Measurements from ENCODE around the gene AKR1B1. TPM values are rescaled to one million over a fixed set of nuclear protein-coding genes. Genes with fewer than 3 reads are reported as not detected.

The AKR1B1 gene
- total RNA-seq, 1 donor from 2014 or later = 102 TPM

GRCh38 chr7:134450294-134451000 lies 8.5 kb downstream of the AKR1B1 start:
- Mint-ChIP-seq H3K36me3 (ENCODE audit: low read depth) (peaks cover 43% of the 10 kb centered on the region), H3K27me3 (ENCODE audit: low read depth) (no peaks in the 10 kb centered on the region), H3K4me1 (ENCODE audit: low read depth) (peaks cover 18% of the 10 kb centered on the region), H3K27ac (no peak overlapping the region), H3K9me3 (no peaks in the 10 kb centered on the region), H3K4me3 (ENCODE audit: low read depth) (no peak overlapping the region)
- no peak for DNase-seq (ENCODE audit: low spot score)
- intact Hi-C loops (cut with micrococcal nuclease) = loop anchor here (10.0 kb wide), 3 partner anchors 956 to 1524 kb away; partner anchors contain the start of genes MTPN and STMP1

GRCh38 chr7:134449680-134450079 lies 9.2 kb downstream of the AKR1B1 start:
- Mint-ChIP-seq H3K4me1 (ENCODE audit: low read depth) (peaks cover 13% of the 10 kb centered on the region), H3K9me3 (no peaks in the 10 kb centered on the region), H3K27me3 (ENCODE audit: low read depth) (no peaks in the 10 kb centered on the region), H3K36me3 (ENCODE audit: low read depth) (peaks cover 50% of the 10 kb centered on the region), H3K4me3 (ENCODE audit: low read depth) (no peak overlapping the region), H3K27ac (no peak overlapping the region)
- DNase-seq (ENCODE audit: low spot score) = no peak
- intact Hi-C loops (cut with micrococcal nuclease) = loop anchor here (10.0 kb wide), 3 partner anchors 955 to 1525 kb away; partner anchors contain the start of genes MTPN and STMP1

- intact Hi-C loops (cut with micrococcal nuclease) = no loop called here
- peaks cover 55% of the 10 kb centered on the region for H3K36me3 Mint-ChIP-seq (ENCODE audit: low read depth)
- no peaks in the 10 kb centered on the region for H3K9me3 Mint-ChIP-seq
- H3K4me1 Mint-ChIP-seq (ENCODE audit: low read depth) = peaks cover 2% of the 10 kb centered on the region
- H3K27ac Mint-ChIP-seq = peak overlapping the region; percentile 40
- DNase-seq (ENCODE audit: low spot score) = no peak
- no peaks in the 10 kb centered on the region for H3K27me3 Mint-ChIP-seq (ENCODE audit: low read depth)
- H3K4me3 Mint-ChIP-seq (ENCODE audit: low read depth) = no peak overlapping the region
These were observed 10.3 kb downstream of the AKR1B1 start for GRCh38 chr7:134448356-134449229.

GRCh38 chr7:134447383-134447782 lies 11.5 kb downstream of the AKR1B1 start:
- intact Hi-C loops (cut with micrococcal nuclease) = no loop called here
- Mint-ChIP-seq H3K9me3 (no peaks in the 10 kb centered on the region), H3K4me3 (ENCODE audit: low read depth) (no peak overlapping the region), H3K4me1 (ENCODE audit: low read depth) (no peaks in the 10 kb centered on the region), H3K27ac (no peak overlapping the region), H3K36me3 (ENCODE audit: low read depth) (peaks cover 65% of the 10 kb centered on the region), H3K27me3 (ENCODE audit: low read depth) (no peaks in the 10 kb centered on the region)
- DNase-seq (ENCODE audit: low spot score) = no peak

GRCh38 chr7:134446923-134447322 lies 12.0 kb downstream of the AKR1B1 start:
- H3K36me3 Mint-ChIP-seq (ENCODE audit: low read depth) = peaks cover 68% of the 10 kb centered on the region

GRCh38 chr7:134446446-134446845 lies 12.5 kb downstream of the AKR1B1 start:
- Mint-ChIP-seq H3K36me3 (ENCODE audit: low read depth) (peaks cover 68% of the 10 kb centered on the region), H3K27me3 (ENCODE audit: low read depth) (no peaks in the 10 kb centered on the region), H3K4me3 (ENCODE audit: low read depth) (no peak overlapping the region), H3K9me3 (no peaks in the 10 kb centered on the region), H3K27ac (no peak overlapping the region), H3K4me1 (ENCODE audit: low read depth) (no peaks in the 10 kb centered on the region)
- intact Hi-C loops (cut with micrococcal nuclease) = no loop called here
- no peak for DNase-seq (ENCODE audit: low spot score)

More at GRCh38 chr7:134446923-134447322, 12.0 kb downstream of the AKR1B1 start:
- no peak overlapping the region for H3K4me3 Mint-ChIP-seq (ENCODE audit: low read depth)
- intact Hi-C loops (cut with micrococcal nuclease) = no loop called here
- H3K27me3 Mint-ChIP-seq (ENCODE audit: low read depth) = no peaks in the 10 kb centered on the region
- no peak overlapping the region for H3K27ac Mint-ChIP-seq
- H3K9me3 Mint-ChIP-seq = no peaks in the 10 kb centered on the region
- no peak for DNase-seq (ENCODE audit: low spot score)
- H3K4me1 Mint-ChIP-seq (ENCODE audit: low read depth) = no peaks in the 10 kb centered on the region

- no peak overlapping the region for H3K4me3 Mint-ChIP-seq (ENCODE audit: low read depth)
- no peaks in the 10 kb centered on the region for H3K9me3 Mint-ChIP-seq
- H3K36me3 Mint-ChIP-seq (ENCODE audit: low read depth) = peaks cover 74% of the 10 kb centered on the region
- DNase-seq (ENCODE audit: low spot score) = no peak
- intact Hi-C loops (cut with micrococcal nuclease) = no loop called here
- H3K27me3 Mint-ChIP-seq (ENCODE audit: low read depth) = no peaks in the 10 kb centered on the region
- H3K4me1 Mint-ChIP-seq (ENCODE audit: low read depth) = no peaks in the 10 kb centered on the region
- H3K27ac Mint-ChIP-seq = no peak overlapping the region
These were observed 14.0 kb downstream of the AKR1B1 start for GRCh38 chr7:134444961-134445315.

- intact Hi-C loops (cut with micrococcal nuclease) = no loop called here
- H3K9me3 Mint-ChIP-seq = no peaks in the 10 kb centered on the region
- DNase-seq (ENCODE audit: low spot score) = no peak
- H3K4me1 Mint-ChIP-seq (ENCODE audit: low read depth) = no peaks in the 10 kb centered on the region
- no peaks in the 10 kb centered on the region for H3K27me3 Mint-ChIP-seq (ENCODE audit: low read depth)
- H3K27ac Mint-ChIP-seq = no peak overlapping the region
- peaks cover 74% of the 10 kb centered on the region for H3K36me3 Mint-ChIP-seq (ENCODE audit: low read depth)
- no peak overlapping the region for H3K4me3 Mint-ChIP-seq (ENCODE audit: low read depth)
These were observed 14.5 kb downstream of the AKR1B1 start for GRCh38 chr7:134444198-134444960.

GRCh38 chr7:134443396-134444070 lies 15.4 kb downstream of the AKR1B1 start:
- DNase-seq (ENCODE audit: low spot score) = no peak
- H3K27ac Mint-ChIP-seq = no peak overlapping the region
- intact Hi-C loops (cut with micrococcal nuclease) = no loop called here
- H3K36me3 Mint-ChIP-seq (ENCODE audit: low read depth) = peaks cover 65% of the 10 kb centered on the region
- no peaks in the 10 kb centered on the region for H3K27me3 Mint-ChIP-seq (ENCODE audit: low read depth)
- no peaks in the 10 kb centered on the region for H3K4me1 Mint-ChIP-seq (ENCODE audit: low read depth)
- no peak overlapping the region for H3K4me3 Mint-ChIP-seq (ENCODE audit: low read depth)
- no peaks in the 10 kb centered on the region for H3K9me3 Mint-ChIP-seq

GRCh38 chr7:134442441-134443220 lies 16.3 kb downstream of the AKR1B1 start:
- H3K9me3 Mint-ChIP-seq = no peaks in the 10 kb centered on the region
- intact Hi-C loops (cut with micrococcal nuclease) = no loop called here
- no peak overlapping the region for H3K4me3 Mint-ChIP-seq (ENCODE audit: low read depth)
- no peaks in the 10 kb centered on the region for H3K27me3 Mint-ChIP-seq (ENCODE audit: low read depth)
- DNase-seq (ENCODE audit: low spot score) = no peak
- H3K27ac Mint-ChIP-seq = no peak overlapping the region
- no peaks in the 10 kb centered on the region for H3K4me1 Mint-ChIP-seq (ENCODE audit: low read depth)
- peaks cover 56% of the 10 kb centered on the region for H3K36me3 Mint-ChIP-seq (ENCODE audit: low read depth)

GRCh38 chr7:134441264-134441663 lies 17.6 kb downstream of the AKR1B1 start:
- Mint-ChIP-seq H3K4me1 (ENCODE audit: low read depth) (no peaks in the 10 kb centered on the region), H3K27me3 (ENCODE audit: low read depth) (no peaks in the 10 kb centered on the region), H3K36me3 (ENCODE audit: low read depth) (peaks cover 48% of the 10 kb centered on the region), H3K27ac (no peak overlapping the region), H3K4me3 (ENCODE audit: low read depth) (no peak overlapping the region), H3K9me3 (no peaks in the 10 kb centered on the region)
- no peak for DNase-seq (ENCODE audit: low spot score)
- intact Hi-C loops (cut with micrococcal nuclease) = no loop called here

GRCh38 chr7:134440476-134440875 lies 18.4 kb downstream of the AKR1B1 start:
- intact Hi-C loops (cut with micrococcal nuclease) = no loop called here
- H3K27ac Mint-ChIP-seq = no peak overlapping the region
- H3K9me3 Mint-ChIP-seq = no peaks in the 10 kb centered on the region
- no peaks in the 10 kb centered on the region for H3K4me1 Mint-ChIP-seq (ENCODE audit: low read depth)
- H3K27me3 Mint-ChIP-seq (ENCODE audit: low read depth) = peaks cover 3% of the 10 kb centered on the region
- no peak overlapping the region for H3K4me3 Mint-ChIP-seq (ENCODE audit: low read depth)
- DNase-seq (ENCODE audit: low spot score) = no peak
- H3K36me3 Mint-ChIP-seq (ENCODE audit: low read depth) = peaks cover 42% of the 10 kb centered on the region
